HG02588 (cell line): ENCODE measurements around the gene PIGL.
A peak's percentile ranks its signal among the peaks of the same experiment; 100 is the strongest.
"Not testable (repeated sequence)": the region's sequence is repeated elsewhere in the genome, so short reads cannot be mapped to it uniquely, and the experiment has no call there.

ENCODE experiments used
- ATAC-seq: cut with Tn5 transposase; IDR thresholded peaks from one replicate; pipeline ENCODE4 v1.9.1; 2021; ENCODE audit warnings: mild to moderate bottlenecking, moderate library complexity; ENCODE audit not compliant: unreplicated experiment

The PIGL gene

GRCh38 chr17:16273499-16273898 is 56.5 kb downstream of the PIGL start:
- ATAC-seq = no peak

DNA sequence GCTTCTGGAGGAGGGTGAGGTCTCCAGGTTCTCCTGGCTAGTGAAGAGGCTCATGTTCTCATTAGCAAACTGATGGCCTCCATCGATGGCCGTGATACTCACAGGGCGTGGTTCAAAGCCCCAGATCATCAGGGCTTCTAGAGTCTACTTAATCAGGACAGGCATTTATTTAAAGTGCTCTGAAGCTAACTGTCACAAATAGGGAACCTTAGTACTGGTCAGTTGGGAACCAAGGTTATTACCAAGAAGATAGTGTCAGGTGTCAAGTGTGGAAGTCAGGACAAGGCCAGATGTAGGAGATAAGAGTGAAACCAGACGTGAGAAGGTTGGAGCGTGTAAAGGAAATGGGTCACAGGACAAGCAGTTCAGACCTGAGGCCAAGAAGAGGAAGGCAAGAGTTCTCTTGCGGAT is 56.9 kb downstream of the PIGL start:
- no peak for ATAC-seq

DNA sequence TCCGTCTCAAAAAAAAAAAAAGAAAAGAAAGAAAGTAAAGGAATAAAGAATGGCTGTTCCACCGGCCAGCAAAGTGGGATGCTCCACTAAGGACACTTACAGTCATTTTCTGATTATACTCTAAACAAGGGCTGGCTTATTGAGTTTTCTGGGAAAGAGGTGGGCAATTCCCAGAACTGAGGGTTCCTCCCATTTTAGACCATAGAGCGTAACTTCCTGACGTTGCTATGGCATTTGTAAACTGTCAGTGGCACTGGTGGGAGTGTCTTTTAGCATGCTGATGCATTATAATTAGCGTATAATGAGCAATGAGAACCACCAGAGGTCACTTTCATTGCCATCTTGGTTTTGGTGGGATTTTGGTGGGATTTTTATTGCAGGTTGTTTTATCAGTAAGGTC is 58.0 kb downstream of the PIGL start:
- ATAC-seq = no peak

- ATAC-seq = no peak
These were observed 60.2 kb downstream of the PIGL start for GRCh38 chr17:16277163-16277562.

DNA sequence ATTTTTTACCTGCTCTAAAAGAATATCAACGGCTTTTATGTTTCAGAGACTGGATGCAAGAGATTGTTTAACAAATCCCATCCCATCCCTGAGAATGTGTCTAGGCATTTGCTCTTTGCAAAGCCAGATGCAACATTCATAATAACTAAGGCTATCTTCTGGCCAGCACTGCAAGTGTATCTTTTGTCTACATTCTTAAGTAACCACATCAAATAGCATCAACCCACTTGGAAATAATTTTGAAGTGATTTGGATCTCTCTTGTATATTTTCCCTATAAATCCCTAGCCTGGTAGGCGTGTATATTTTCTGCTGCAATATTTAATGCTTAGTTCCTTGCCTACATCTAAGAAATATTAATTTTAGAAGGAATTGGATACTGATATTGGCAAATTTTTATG is 64.3 kb downstream of the PIGL start:
- ATAC-seq = no peak

GRCh38 chr17:16282522-16282921 is 65.5 kb downstream of the PIGL start:
- ATAC-seq = no peak

DNA sequence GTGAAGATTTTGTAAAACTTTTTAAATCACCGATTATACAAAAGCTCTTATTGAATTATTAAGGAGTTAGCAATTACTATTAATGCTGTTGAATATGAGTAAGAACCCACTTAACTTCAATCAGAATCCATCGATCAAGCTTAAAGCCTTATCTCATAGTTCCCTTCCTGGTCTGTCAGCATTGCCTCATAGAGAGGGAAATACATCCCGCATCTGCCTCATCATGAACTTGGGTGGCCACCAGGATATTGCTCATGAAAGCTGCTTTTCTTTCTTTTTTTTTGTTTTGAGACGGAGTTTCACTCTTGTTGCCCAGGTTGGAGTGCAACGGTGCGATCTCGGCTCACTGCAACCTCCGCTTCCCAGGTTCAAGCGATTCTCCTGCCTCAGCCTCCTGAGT is 66.7 kb downstream of the PIGL start:
- no peak for ATAC-seq

- no peak for ATAC-seq
These were observed 68.6 kb downstream of the PIGL start for GRCh38 chr17:16285646-16286008.

GRCh38 chr17:16286009-16286946 is 69.3 kb downstream of the PIGL start:
- ATAC-seq = peak; percentile 78

DNA sequence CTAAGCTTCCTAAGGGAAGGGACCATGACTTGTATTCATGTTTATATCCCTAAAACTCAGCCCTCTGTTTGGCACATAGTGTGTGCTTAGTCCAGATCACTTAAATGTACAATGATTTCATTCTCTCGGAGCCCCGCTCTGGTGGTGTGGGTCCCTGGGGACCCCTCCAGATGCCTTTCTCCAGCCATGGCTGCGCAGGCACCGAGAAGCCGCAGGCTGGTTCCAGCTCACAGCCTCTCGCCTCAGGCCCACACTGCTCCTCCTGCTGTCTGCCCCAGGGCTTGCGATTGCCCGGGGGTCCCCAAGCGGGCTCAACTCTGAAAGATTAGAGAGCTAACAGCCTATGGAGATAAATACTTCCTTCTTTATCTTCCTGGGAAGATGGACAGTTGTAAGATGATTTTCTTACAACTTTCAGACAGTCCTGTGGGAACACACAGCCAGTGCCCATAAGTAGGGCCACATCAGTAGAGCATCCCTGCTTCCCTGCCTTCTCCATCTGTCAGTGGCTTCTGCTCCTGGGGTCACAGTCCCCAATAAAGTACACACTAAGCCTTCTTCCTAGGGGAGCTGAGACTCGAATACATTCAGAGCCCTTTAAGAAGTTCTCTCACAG is 70.0 kb downstream of the PIGL start:
- ATAC-seq = peak; percentile 34

DNA sequence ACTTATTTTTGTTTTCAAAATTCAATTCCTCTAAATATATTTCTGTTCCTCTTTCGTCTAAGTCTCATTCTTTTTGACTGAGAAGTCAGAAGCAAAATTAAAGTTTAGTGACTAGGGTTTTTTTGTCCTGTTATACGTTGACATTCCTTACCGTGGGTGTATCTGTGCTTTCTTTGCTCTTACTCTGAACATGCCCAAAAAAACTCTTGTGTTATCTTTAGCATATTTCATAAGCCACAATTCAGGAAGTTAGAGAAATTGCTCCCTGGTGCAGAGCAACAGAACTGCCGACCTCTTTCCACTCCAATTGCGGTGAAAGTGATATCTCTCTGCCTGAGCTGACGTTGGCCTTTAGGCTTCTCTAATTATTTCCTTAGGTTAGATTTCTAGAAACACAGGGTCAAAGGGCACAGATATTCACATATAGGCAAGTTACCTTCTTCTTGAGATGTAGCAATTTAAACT is 70.6 kb downstream of the PIGL start:
- ATAC-seq = peak; percentile 21

- no peak for ATAC-seq
These were observed 72.0 kb downstream of the PIGL start for GRCh38 chr17:16288860-16289571.

DNA sequence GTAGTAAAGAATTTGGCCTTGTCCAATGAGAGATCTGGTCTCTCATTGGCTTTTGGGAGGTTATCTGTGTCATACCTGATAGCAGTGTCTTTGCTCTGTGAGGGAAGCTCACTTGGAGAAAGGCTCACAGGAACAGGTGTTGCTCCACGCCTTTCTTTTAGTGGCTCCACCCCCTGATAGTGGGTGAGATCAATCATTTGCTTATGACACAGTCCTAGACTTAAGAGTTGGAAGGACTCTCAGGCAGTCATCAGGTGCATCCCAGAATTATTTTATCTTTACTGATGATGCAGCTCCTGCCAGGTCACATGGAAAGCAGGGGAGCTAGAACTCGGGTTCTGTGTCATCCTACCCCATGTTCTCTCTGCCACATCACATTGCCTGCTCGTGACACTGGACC is 76.9 kb downstream of the PIGL start:
- ATAC-seq = no peak

- no peak for ATAC-seq
These were observed 77.5 kb downstream of the PIGL start for GRCh38 chr17:16294560-16294959.

DNA sequence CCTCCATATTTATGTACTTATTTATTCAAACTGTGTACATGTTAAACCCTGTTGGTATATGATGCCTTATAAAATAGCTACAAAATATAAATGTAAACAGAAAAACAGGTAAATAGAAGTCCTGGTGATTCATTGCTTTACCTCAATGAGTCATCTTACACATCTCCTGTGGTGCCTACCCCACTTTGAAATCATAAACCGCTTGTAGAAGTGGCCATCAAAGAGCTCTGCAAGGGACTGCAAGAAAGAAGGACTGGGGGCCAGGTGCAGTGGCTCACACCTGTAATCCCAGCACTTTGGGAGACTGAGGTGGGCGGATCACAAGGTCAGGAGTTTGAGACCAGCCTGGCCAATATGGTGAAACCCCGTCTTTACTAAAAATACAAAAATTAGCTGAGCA is 79.1 kb downstream of the PIGL start:
- not testable (repeated sequence) for ATAC-seq

GRCh38 chr17:16297367-16298139 is 80.5 kb downstream of the PIGL start:
- no peak for ATAC-seq

DNA sequence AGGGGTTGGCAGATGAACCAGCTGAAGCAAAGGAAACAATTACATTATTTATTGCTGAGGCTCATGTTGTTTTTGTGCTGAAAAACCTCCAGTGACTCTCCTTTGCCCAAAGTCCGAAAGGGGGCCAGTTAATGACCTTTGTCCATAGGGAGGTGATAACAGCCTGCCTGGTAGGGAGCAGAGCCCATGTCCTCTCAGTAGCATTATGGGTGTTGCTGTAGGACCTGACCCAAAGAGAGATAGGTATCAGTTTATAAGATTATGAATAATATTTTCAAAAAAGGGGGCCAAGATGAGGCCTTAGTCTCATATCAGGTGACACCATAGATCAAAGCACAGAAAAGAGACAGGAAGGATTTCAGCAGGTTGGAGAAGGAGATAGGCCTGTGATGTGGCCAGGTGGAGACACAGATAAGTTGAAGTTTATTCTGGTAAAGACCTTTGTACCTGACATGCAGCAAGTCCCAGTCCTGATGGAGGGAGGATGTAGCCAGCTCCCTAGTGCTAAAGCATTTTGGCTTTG is 81.2 kb downstream of the PIGL start:
- no peak for ATAC-seq

DNA sequence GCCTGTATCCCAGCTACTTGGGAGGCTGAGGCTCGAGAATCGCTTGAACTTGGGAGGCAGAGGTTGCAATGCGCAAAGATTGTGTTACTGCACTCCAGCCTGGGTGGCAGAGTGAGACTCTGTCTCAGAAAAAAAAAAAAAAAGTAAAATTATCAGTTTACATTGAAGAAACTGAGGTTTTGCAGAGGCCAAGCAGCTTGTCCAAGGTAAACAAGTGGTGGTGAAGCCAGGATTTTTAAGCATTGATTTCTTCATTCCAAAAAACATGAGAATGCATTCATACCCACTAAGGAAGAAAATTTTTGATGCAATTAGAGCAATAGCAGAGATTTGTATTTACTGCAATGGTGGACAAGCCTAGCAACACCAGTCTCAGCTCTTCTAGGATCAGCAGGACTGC is 83.5 kb downstream of the PIGL start:
- ATAC-seq = no peak

DNA sequence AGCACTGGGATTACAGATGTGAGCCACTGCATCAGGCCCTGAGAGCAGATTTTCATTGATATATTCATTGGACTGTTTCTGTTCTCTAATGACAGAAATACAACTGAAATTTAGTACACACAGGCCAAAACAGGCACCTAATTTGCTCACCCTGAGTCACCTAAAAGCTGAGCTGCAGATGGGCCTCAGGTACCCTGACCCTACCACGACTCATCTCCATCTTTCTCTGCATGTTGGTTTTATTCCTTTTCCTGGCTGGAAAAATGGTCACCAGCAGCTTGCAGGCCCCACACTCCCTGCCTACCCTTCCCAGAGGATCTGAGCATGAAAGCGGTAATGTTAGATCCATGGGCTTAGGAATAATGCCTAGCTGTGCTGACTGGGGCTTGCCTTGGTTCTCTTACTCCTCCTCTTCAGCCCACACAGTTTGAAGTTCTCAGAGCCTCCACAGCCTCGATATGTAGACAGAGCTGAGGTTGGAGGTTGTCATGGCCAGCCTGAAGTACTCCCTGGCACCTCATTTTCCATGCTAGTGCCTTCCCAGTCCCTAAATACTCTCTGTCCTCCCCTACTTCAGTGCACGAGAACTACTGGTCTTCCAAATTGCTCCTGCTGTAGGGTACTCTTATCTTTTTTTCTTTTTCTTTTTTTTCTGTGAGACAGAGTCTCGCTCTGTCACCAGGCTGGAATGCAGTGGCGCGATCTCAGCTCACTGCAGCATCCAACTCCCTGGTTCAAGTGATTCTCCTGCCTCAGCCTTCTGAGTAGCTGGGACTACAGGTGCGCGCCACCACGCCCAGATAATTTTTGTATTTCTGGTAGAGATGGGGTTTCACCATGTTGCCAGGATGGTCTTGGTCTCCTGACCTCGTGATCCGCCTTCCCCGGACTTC is 85.2 kb downstream of the PIGL start:
- no peak for ATAC-seq

DNA sequence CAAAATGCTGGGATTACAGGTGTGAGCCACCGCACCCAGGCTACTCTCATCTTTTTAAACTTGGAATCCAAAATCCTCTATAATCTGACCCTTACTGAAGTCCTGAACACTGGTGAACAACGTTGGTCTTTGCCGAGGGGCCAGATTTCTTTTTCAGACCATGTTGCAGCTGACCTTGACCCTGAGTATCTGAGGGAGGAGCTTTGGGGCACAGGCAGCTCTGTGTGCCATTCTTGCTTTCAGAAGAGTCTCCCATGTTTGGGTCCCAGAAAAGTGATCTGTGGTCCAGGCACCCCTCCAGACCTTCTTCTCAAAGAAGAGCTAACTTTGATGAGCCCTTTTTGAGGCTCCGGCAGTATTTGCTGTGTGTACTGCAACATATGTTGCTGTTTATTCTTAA is 85.8 kb downstream of the PIGL start:
- ATAC-seq = no peak
